Choroid plexus epithelial cell (primary cell): Measurements from ENCODE around the gene SHB.
"Not testable (repeated sequence)": the region's sequence is repeated elsewhere in the genome, so short reads cannot be mapped to it uniquely, and the experiment has no call there.

ENCODE experiments used
- DNase-seq: peaks from one replicate; pipeline ENCODE4 v3.0.0-alpha.2; 2010; ENCODE audit warnings: low read depth
- H3K4me3 ChIP-seq: 2 replicates; pipeline ENCODE4 v1.5.1; 2011; ENCODE audit warnings: low read depth, mild to moderate bottlenecking, control low read depth, low read length, moderate library complexity
- CTCF ChIP-seq: conservative IDR thresholded peaks from 2 replicates; pipeline ENCODE4 v1.5.1; 2011; ENCODE audit warnings: low read depth, mild to moderate bottlenecking, control low read depth, inconsistent platforms, low read length, moderate library complexity

Gene SHB

GRCh38 chr9:37889536-37889935 is 179.5 kb downstream of the SHB start:
- DNase-seq = no peak
- no peak for TF ChIP-seq CTCF
- H3K4me3 ChIP-seq = no peak overlapping the region

GRCh38 chr9:37887977-37888583 is 180.9 kb downstream of the SHB start:
- H3K4me3 ChIP-seq = not testable (repeated sequence)
- DNase-seq = peak; percentile 72

DNA sequence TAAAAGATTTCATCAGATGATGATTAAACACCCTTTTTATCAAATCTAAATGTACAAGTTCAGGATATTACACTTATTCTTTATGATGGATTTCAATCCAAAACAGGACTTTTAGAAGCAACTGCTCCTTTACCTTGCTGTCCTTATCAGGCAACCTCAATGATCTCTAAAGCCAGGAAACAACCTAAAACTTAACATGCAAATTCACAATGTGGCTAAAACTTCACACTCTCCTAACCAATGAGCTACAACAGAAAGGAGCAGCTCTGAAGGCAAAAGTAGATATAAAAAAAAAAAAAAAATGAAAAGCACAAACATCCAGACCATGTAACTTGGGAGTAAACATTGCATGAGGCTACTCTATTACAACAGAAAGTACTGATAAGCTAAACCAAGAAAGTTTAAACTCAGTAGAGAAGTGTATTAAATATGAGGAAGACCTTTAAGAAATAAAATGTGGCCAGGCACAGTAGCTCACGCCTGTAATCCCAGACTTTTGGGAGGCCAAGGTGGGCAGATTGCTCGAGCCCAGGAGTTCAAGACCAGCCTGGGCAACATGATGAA is 188.0 kb downstream of the SHB start:
- no peak for TF ChIP-seq CTCF
- no peak for DNase-seq

DNA sequence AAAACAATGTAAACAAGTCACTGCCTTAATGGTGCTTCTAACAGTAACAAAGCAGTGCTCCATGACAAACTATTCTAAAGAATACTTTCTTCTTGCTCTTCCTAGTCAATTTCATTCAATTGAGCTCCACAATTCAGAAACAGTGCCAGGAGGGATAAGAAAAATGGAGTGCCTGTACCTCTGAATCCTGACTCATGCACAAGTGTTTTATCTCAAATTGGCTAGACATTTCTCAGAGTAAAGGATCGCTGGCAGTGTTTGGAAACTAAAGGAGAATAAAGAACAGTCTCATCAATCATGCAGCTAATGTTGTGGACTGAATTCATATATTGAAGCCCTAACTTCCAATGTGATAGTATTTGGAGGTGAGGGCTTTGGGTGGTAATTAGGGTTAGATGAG is 192.7 kb downstream of the SHB start:
- TF ChIP-seq CTCF = no peak
- DNase-seq = no peak
- H3K4me3 ChIP-seq = no peak overlapping the region

More for the DNA sequence above, 188.0 kb downstream of the SHB start:
- no peak overlapping the region for H3K4me3 ChIP-seq

GRCh38 chr9:37873955-37874354 is 195.1 kb downstream of the SHB start:
- DNase-seq = no peak
- TF ChIP-seq CTCF = no peak
- H3K4me3 ChIP-seq = no peak overlapping the region

DNA sequence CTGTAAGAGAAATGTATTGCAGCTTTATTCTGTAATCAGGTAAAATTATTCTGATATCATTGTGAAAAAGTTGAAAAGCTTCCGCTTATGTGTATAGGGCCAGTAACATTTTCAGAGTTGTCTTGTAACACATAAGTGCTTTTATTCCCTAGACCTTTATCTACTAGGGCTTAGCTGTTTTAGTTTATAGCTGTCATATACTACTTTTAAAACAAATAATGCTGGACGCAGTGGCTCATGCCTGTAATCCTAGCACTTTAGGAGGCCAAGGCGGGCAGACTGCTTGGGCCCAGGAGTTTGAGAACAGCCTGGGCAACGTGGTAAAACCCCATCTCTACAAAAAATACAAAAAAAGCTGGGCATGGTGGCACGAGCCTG is 198.2 kb downstream of the SHB start:
- no peak overlapping the region for H3K4me3 ChIP-seq
- DNase-seq = no peak
- no peak for TF ChIP-seq CTCF

DNA sequence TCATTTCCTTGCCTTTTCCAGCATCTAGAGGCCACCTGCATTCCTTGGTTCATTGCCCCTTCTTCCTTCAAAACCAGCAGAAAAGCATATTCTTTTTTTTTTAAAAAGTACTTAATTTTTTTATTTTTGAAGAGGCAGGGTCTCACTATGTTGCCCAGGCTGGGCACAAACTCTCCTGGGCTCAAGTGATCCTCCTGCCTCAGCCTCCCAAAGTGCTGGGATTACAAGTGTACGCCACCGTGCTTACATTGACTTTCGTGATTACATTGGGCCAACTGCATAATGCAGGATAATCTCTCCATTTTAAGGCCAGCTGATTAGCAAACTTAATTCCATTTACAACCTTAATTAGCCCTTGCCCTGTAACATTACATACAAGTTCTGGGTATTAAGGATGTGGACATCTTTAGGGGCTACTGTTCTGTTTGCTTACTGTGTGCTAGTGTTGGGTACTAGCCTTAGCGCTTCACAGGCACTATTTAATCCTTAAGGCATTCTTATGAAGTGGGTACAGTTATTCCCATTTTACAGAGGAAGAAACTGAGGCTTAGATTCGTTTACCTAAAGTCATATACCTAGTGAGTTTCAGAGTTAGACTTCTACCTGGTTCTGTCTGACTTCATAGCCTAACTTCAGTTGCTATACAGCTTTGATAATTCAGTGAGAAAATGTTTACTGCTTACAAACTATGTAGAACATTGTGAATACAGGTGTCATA is 198.8 kb downstream of the SHB start:
- no peak for DNase-seq
- TF ChIP-seq CTCF = no peak
- H3K4me3 ChIP-seq = no peak overlapping the region
